HuH-7.5 (cell line): ENCODE results near the gene NTHL1.

Source experiments
- DNase-seq: peaks from one replicate; pipeline ENCODE4 v3.0.0; 2011; ENCODE audit warnings: low spot score

Gene NTHL1

GRCh38 chr16:2047330-2048115 lies at the start of gene NTHL1, which contains the start of gene TSC2:
NTHL1 (minus strand) TSS chr16:2047834; CDS start chr16:2047823, 11 bp downstream.
TSC2 (plus strand) TSS chr16:2047985; CDS start chr16:2048616, 631 bp downstream.
- peak; percentile 90 for DNase-seq

- no peak for DNase-seq
These were observed 49.4 kb upstream of the NTHL1 start for GRCh38 chr16:2096853-2097595.

DNA sequence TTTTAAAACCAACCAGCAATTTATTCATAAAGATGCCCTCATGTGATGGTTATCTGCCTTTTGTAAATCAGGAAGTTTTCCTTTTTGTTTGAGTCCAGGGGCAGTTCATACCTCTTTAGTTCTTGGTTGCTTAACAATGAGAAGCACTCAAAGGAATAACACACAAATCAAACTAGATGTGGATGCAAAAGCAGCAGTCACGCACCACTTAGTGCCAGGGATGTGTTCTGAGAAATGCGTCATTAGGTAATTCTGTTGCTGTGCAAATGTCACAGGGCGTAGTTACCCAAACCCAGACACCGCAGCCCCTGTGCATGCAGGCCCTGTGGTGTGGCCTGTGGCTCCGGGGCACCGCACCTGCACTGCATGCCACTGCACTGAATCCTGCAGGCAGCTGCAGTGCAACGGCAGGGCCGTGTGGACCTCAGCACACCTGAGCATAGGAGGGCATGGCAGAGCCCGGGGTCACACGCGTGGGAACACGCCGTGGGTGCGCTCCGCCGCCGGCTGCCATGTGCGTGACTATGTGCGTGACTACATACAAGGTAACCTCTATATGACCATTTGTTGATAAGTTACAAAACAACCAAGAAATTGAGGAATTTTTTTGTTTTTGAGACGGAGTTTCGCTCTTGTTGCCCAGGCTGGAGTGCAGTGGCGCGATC lies 48.4 kb upstream of the NTHL1 start:
- no peak for DNase-seq

DNA sequence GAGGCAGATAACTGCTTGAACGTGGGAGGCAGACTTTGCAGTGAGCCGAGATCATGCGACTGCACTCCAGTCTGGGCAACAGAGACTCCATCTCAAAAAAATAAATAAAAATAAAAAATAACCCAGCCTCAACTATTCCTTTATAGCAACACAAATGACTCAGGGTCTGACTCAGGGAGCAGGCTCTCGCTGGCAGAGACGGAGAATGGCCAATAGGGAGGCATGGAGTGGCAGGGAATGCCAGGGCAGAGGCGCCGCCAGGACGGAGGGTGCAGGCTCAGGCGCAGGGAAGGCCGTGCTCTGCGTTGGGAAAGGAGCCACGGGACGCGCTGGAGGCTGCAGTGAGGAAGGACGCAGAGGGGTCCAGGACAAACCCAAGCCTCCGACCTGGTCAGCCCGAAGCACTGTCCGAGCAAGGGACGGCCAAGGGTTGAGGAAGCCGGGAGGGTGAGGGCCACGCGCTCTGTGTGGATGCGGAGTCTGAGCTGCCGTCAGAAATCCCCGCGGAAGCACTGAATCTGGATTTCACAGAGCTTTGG lies 47.8 kb upstream of the NTHL1 start:
- no peak for DNase-seq

- no peak for DNase-seq
These were observed 46.2 kb upstream of the NTHL1 start for GRCh38 chr16:2093793-2094192.

- no peak for DNase-seq
These were observed 45.2 kb upstream of the NTHL1 start for GRCh38 chr16:2092866-2093265.

DNA sequence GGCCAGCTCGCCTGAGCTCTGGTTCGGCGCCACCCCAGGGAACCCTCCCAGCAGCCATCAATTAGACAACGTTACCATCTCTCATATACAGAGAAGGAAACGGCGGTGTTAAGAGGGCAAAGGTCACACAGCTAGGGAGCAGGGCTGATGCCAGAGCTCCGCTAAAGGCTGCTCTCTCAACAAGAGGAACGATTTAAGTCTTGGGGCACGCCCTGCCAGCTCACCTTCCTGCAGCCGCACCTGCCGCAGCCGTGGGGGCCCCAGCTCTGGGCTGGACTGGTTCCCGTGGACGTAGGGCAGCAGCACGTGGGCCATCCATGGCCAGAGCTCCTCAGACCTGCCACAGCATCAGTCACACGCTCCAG lies 44.6 kb upstream of the NTHL1 start:
- no peak for DNase-seq

DNA sequence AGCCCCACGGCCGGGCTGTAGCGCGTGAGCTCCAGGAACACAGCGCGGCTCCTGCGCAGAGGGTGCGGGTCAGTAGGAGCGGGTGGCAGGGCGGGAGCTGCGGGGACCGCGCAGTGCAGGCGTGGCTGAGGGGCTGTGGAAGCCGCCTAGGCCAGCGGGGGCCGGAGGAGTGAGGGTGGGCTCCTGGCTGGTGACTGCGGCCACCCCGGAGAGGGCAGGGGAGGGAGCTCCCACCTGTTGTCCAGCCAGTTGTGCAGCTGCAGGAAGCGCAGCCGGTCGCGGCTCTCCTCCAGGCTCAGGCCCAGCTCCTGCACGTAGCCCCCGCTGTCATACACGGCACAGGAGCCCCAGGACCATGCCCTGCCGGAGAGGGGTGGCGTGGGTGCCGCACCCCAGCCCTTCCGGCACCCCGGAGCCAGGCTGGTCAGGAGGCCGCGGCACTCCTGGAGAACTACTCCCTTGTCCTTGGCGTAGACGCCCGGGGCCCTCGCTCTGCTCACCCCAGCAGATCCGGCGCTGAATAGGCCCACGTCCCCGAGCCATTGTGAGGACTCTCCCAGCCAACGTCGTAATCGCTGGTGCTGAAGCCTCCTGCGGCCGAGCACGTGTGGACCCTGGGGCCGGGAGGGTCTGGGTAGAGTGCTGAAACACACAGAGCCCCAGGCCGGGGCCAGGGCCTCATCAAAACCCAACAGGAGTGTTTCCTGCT lies 44.1 kb upstream of the NTHL1 start:
- no peak for DNase-seq

- no peak for DNase-seq
These were observed 43.3 kb upstream of the NTHL1 start for GRCh38 chr16:2090777-2091546.

DNA sequence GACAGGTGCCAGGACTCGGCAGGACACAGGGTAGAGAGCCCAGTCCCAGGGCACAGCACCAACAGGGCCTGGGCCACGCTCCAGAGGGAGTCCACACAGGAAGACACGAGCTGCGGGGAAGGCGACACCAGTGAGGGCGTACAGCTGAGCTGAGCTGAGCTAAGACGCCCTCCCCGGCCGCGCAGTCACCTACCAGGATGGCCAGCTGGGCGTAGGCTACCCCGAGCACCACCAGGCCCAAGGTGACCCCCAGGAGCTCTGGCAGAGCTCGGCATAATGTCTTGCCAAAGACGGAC lies 42.8 kb upstream of the NTHL1 start:
- no peak for DNase-seq

DNA sequence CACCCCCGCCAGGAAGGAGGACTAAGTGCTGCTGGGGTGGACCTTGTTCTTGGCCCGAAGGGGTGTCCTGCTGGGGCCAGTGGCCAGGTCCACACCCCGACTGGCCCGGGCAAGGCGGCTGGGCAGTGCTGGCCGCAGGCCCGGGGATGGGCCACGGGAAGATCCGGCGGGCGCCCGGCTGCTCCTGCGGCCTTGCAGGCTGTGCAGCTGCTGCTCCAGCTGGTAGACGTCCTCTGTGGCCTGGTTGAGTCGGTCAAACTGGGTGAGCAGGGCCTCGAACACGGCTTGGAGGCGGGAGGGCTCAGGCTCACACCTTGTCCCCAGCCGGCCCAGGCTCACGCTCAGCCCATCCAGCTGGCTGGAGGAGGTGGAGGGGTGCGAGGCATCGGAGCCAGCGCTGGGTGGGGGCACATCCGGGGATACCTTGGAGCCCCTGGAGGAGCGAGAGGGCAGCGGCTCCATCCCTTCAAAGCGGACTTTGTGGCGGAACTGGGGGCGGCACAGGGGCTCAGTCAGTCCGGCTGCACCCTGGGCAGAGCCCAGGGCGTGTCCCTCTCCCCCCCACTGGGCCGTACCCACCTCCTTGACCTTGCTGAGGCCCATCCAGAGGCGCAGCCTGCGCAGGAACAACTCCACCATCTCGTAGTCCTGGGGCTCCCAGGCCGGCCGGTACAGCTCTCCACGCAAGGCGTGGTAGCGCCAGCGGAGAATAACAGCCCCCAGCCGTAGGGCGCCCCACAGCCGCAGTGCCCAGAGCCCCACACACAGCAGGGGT lies 42.3 kb upstream of the NTHL1 start:
- DNase-seq: no peak

DNA sequence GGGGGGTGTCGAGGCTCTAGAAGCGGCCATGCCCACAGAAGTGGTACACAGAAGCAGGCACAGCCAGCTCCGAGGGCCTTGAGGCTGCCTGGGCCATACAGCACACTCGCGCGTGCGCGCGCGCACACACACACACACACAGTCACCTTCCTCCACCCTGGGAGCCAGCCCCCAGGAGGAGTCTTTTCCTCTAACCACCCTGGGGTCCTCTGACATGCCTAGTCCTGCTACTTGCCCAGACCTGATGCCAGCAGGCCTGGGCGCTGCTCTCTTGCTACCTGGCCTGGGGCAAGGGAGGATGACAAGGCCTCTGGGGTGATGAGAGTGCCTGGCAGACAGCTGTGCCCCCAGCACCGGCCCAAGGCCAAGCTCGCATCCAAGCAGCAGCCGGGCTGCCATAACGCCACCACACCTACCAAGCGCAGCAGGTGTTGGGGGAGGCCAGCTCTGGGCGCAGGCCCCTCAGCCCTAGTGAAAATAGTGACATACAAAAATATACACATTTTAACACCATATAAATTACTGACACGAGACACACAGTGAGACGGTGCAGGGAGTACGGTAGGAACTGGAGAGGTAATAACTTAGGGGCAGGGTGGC lies 41.2 kb upstream of the NTHL1 start:
- no peak for DNase-seq

- DNase-seq: no peak
These were observed 40.4 kb upstream of the NTHL1 start for GRCh38 chr16:2087748-2088631.

GRCh38 chr16:2086812-2087747 lies 39.4 kb upstream of the NTHL1 start:
- DNase-seq: no peak

DNA sequence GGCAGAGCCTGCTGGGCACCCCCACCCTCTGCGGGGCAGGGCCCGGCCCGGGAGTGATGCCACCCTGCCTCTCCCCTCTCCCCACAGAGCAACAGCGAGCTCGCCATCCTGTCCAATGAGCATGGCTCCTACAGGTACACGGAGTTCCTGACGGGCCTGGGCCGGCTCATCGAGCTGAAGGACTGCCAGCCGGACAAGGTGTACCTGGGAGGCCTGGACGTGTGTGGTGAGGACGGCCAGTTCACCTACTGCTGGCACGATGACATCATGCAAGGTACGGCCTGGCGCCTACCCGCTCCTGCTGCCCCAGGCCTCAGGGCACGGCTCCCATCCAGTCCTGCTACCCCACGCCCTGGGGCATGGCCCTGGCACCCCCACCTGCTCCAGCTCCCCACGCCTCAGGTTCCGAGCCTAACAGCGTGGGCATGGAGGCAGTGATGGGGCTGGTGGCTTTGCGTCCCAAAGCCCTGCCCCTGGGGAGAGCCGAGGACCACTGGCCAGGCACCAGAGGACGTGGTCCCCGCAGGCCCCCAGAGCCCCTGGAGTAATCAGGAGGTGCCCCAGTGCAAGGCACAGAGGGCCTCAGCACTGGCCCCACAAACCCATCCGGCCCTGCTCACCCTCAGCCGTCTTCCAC lies 38.6 kb upstream of the NTHL1 start:
- no peak for DNase-seq

DNA sequence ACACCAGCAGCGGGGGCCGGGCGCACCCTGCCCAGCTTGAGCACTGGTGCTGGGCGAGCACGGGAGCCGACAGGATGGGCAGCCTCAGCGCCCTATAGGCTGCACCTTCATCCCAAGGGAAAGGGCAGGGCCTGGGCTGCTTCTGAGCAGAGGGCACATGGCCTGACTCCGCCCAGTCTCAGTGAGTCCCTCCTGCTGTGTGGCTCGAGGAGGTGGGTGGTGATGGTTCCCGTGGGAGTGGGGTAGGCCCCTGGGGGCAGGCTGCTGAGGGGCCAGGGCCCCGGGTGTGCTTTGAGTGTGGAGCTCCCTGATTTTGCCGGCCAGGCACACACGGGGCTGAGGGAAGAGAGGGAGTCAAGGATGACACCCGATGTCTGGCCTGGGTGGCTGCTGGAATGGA lies 38.0 kb upstream of the NTHL1 start:
- DNase-seq: no peak

- no peak for DNase-seq
These were observed 37.4 kb upstream of the NTHL1 start for GRCh38 chr16:2084895-2085625.
